Fibroblast of lung (primary cell): ENCODE measurements around the gene BTBD9.

Experiments used
- EZH2 ChIP-seq: IDR thresholded peaks from 2 replicates; pipeline ENCODE4 v1.5.1; 2012; ENCODE audit warnings: low read length, control low read depth, mild to moderate bottlenecking; ENCODE audit errors: missing control alignments
- TF ChIP-seq, protein P1 (sequence below), 2 donors: IDR thresholded peaks in 1 of 2; conservative IDR thresholded peaks in 1 of 2; 1 replicate in 1 of 2; 2 replicates in 1 of 2; pipeline ENCODE4 v1.5.1; 2011 to 2012; ENCODE audit warnings: low read length in 2 of 2, control low read depth in 1 of 2, inconsistent platforms in 1 of 2, low read depth in 1 of 2, mild to moderate bottlenecking in 1 of 2

GRCh38 chr6:38400764-38401163 is 239.0 kb downstream of the BTBD9 start:
- TF ChIP-seq, protein P1, sequence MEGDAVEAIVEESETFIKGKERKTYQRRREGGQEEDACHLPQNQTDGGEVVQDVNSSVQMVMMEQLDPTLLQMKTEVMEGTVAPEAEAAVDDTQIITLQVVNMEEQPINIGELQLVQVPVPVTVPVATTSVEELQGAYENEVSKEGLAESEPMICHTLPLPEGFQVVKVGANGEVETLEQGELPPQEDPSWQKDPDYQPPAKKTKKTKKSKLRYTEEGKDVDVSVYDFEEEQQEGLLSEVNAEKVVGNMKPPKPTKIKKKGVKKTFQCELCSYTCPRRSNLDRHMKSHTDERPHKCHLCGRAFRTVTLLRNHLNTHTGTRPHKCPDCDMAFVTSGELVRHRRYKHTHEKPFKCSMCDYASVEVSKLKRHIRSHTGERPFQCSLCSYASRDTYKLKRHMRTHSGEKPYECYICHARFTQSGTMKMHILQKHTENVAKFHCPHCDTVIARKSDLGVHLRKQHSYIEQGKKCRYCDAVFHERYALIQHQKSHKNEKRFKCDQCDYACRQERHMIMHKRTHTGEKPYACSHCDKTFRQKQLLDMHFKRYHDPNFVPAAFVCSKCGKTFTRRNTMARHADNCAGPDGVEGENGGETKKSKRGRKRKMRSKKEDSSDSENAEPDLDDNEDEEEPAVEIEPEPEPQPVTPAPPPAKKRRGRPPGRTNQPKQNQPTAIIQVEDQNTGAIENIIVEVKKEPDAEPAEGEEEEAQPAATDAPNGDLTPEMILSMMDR (conservative IDR thresholded peaks at IDR 0.05 in 1 of 2, IDR thresholded peaks at IDR 0.05 in 1 of 2; ENCODE audit: low read depth in 1 of 2, low read length in 2 of 2) = no peak
- TF ChIP-seq EZH2 = no peak
